ENCODE data around the gene LSS.
"Not testable (repeated sequence)": the region's sequence is repeated elsewhere in the genome, so short reads cannot be mapped to it uniquely, and the experiment has no call there.

LSS gene

DNA sequence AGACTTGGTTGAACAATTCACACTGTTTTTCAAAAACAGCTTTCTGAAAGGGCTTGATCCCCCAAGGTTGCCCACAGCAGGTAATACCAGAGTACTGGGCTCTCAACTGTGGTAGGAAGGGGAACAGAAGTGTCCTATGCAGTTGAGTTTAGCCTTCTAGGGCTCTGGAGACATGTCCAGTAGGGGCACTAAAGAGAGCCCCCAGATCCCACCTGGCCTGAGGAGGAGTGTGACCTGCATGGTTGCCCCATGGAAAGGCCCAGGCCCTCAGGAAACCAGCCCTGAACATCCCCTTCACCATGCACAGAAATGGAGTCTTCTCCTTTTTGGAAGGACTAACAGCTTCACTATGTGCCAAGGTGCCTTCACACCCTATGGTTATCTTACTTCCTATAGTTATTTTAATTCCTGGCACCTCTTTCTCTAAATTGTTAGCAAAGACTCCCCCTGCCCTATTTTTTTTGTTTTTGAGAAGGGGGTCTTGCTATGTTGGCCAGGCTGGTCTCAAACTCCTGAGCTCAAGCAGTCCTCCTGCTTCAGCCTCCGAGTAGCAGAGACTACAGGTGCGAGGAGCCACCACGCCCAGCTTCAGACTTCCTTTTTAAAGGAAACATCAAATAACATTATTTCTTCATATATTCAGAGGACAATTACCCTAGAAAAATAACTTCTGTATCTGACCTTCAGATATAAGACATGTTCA, 16.8 kb upstream of the LSS start:
- DNase-seq = no peak

DNA sequence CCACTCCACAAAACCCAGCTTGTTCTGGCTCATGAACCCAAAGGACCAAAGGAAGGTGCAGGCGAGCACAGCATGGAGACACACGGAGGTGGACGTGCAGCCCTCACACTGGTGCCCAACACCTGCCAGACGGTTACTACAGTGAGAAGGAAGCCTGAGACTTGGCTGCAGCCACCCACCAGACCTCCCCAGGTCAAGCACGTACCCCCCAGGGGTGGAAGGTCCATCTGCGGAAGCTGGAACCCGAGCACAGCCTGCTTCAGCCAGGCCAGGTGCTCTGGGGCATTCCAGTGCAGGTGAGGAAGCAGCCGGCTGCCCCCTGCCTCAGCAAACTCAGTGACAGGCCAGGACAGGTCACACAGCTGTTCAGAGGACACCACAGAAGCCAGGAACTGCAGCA, 16.0 kb upstream of the LSS start:
- DNase-seq = no peak

DNA sequence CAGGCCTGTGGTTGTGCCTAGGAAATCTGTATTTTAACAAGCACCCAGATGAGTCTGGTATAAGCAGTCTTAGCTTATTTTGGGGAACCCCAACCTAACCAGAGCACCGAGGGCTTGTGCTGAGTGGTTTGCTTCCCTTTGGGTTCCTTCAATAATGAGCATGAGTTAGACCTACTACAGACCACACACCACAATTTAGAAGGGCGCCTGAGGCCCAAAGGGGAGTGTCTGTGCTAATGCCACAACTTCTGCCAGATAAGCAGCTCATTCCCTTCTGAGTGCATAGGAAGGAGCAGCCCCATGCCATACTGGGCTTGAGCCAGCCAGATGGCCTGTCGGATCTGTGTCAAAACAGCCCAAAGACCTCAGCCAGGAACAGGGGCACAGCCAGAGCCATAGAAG, 15.4 kb upstream of the LSS start:
- DNase-seq = no peak

DNA sequence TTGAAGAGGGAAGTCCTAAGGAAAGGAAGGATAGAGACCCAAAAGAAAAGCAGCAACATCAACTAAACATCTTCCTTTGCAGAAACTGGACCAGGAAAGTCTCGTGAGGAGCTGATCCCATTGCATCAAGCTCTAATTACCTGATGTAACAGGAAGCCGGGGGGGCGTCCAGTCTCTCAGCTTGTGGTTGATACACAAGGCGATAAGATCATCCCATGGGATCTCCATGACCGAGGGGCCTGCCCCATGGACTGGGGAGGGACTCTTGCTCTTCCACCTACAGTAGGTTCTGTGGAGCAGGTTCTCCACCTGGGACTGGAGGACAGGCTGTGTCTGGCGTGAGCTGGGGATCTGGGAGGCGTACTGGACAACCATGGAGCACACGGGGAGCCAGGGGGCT, 14.8 kb upstream of the LSS start:
- DNase-seq = no peak

DNA sequence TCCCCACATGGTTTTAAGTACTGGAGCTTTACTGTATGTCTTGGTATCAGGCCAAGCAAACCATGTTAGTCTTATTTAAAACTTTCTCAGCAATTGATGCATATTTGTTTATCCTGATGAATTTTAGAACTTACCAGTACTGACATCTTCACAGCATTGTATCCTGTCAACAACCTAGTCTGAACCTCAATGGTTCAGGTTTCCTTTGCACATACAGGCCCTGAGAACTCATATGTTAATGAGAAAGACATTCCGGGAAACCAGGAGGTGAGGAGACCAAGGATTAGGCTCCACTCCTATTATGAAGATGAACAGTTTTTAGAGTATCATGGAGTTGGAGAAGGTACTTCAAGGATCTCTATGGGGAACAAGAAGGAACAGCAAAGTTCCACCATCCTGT, 13.0 kb upstream of the LSS start:
- DNase-seq = not testable (repeated sequence)

DNA sequence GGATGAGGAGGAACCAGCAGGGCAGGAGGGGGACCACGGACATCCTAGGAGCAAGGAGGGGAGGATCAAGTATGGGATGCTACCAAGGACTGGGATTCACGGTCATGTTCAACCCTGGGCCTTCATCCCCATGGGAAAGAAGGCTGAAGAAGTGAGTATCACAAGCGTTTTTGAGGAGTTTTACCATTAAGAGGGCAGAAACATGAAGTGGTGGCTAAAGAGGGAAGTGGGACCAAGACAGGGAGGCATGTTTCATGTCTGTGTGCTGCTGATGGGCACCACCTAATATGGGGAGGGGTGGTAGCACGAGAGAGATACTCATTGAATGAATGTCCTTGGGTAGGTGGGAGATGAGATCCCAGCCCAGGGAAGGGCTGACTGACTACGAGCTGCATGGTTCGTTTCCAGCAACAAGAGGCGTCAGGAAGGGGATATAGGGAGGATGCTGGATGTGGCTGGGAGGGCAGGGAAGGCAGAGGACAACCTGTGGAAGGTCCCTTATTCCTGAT, 11.3 kb upstream of the LSS start:
- DNase-seq = no peak

DNA sequence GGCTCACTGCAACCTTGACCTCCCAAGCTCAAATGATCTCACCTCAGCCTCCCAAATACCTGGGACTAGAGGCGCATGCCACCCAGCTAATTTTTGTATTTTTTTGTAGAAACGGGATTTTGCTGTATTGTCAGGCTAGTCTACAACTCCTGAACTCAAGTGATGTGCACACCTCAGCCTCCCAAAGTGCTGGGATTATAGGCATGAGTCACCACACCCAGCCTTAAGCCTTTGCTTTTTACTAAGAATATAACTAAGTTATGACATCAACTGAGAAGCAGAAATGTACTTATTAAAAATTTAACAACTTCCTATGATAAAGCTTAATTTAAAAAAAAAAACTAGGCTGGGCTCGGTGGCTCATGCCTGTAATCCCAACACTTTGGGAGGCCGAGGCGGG, 8.9 kb upstream of the LSS start:
- no peak for DNase-seq

DNA sequence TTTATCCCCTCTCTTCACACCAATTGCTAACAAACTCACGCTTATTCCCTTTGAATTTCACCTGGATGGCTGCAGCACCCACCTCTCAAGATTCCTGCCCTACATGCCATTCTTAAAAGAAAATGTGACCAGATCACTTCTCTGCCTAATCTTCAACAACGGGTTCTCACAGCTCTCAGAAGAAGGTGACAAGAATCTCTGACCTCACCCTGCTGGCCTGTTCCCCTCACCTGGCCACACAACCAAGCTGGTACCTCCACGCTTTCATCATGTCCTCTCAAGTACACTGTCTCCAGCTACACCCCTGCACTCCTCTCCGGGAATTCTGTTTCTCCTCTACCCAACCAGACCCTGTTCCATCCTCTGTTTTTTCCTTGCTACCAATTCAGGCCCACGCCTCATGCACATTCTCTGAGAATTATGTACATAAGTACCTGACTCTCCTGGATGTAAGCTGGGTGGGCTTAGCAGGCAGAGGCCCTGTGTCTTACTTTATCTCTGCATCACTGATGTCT, 5.9 kb upstream of the LSS start:
- DNase-seq = no peak

DNA sequence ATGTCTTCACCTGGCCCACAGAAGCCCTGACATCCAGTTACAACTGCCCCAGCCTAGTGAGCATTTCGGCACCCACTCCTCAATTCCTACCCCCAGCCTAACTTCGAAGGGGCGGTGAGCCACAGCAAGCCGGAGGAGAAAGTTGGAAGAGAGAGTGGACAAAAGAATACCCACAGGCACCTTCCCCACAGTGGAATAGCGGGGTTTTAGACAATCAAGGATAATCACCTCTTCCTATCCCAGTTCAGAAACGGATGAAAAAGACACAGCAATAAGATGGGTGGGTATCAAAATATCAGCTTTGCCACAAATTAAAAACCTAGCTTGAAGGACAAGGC, 1.3 kb upstream of the LSS start:
- DNase-seq = no peak

DNA sequence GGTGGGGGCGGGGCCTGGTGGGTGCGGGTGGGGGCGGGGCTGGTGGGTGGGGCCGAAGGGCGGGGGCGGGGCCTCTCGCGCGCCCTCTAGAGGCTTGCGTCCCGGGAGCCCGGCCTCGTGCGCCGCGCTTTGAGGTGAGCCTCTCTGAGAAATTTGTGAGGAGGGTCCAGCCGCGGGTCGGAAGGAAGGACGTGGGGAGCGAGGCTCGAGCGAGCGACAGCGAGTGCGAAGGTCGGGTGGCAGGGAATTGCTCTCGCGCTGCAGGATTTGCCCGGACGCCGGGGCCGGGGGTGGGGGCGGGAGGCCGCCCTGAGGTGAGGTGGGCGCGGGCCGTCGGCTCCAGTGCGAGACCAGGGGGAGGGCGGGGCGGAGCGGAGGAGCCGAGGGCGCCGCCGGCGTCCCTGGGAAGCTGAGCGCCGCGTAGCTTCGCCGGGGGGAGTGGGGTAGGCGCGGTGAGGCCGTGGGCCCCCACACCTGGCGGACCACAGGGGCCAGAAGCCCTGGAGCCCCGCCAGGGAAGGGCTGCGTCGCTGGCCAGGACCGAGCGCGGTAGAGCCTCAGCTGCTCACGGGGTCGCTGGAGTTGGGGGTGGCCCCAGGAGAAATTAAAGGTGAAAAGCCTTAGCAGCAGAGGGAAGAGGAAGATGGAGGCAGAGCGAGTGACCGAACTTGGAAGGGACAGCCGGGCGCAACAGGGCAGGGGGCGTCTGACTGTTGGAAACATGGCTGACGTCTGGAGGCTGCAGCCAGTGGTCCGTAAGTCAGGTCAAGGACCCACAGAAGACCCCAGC, 754 bp upstream of the LSS start:
- no peak for DNase-seq

DNA sequence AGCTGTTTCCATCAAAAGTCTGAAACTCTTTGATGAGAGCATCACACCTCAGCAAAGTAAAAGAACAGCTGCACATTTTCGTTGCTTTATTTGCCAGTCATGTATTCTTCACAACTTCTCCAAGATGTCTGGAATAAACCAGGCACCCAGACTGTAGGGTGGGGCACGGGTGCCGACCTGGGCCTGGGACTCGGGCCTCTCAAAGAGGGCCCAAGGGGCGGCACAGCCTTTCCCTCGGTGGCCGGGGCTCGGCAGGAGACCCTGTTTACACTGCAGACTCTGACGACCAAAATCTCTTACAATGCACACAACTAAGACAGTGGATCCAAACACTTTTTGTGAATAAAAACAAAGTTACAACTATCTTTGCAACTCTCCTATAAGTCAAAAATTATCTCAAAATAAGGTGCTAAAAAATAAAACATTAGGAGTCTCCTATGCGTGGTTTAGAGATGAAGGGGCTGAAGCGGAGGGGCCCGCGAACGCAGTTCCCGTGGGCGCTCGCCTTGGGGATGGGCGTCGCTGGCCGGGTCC, 696 bp downstream of the LSS start:
- no peak for DNase-seq

DNA sequence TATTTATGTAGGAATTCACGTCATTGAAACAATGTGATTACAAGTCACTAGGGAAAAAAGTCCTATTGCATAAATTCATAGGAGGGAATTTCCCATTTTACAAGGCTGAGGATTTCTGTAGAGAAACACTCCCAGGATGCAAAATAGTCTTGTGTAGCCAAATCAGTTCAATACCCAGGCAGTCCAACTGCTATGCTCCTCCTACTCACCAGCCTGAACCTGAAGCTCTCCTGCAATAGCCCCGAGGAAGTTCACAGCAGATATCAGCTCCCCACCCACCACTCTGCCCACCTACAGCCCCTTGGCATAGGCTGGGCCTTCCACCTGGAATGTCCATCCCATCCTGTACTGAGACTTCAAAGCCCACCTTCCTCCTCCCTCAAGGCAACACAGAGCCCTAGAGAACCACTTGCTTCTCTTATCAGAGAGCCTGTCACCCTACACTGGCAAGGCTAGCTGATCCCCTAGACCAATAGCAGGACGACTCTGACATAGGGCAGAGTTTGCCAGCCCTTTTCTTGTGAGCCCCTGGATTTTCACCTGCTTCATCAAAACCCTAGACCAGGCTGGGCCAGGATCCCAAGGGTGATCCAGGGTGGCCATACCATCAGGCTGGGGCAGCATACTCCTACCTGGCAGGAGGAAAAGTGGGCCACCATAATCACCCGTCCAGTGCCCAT, 1.5 kb downstream of the LSS start:
- DNase-seq = no peak

DNA sequence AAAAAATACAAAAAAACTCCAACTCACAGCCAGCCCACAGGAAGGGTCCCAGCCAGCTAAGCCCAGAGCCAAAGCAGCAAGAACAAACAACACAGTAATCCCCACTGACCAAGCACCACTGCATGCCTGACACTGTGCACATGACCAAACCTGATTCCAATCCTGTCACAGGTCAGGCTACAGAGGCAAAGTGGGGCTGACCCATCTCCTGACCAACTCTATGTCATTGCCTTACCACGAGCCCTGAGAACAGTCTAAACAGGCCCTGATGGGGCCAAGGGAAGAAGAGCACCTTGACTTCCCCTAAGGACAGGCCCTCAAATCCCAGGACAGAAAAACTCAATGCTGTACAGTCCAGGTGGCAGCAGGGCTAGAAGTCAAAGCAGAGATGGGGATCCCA, 2.4 kb downstream of the LSS start:
- no peak for DNase-seq

DNA sequence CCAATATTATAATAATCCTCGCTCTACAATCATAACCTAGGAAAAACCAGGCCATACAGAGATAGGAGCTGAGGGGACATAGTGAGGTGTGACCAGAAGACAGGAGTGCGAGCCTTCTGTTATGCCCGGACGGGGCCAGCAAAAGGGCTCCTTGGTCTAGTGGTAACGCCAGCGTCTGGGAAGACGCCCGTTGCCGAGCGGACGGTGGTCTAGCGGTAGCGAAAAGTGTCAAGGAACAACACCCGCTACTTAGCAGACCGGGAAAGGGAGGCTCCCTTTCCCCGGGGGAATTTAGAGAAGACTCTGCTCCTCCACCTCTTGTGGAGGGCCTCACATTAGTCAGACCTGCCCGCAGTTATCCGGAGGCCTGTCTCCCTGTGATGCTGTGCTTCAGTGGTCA, 4.9 kb downstream of the LSS start:
- not testable (repeated sequence) for DNase-seq

DNA sequence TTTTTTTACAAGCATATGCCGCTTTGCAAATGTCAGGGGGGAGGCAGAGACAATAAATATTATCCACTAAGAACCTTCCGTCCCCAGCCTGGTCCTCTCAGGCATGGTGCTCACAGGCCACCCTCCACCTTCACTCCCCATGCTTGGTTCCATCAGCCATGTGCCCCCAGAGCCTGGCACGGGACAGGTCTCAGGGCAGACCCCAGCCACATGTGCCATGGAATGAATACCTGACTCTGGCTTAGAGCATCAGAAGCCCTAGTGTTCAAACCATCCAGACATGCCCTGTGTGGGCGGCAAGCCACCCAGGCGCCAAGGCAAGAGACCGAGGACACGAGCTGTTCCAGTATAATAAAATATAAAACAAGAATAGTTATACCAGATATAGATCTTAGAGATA, 5.4 kb downstream of the LSS start:
- no peak for DNase-seq

DNA sequence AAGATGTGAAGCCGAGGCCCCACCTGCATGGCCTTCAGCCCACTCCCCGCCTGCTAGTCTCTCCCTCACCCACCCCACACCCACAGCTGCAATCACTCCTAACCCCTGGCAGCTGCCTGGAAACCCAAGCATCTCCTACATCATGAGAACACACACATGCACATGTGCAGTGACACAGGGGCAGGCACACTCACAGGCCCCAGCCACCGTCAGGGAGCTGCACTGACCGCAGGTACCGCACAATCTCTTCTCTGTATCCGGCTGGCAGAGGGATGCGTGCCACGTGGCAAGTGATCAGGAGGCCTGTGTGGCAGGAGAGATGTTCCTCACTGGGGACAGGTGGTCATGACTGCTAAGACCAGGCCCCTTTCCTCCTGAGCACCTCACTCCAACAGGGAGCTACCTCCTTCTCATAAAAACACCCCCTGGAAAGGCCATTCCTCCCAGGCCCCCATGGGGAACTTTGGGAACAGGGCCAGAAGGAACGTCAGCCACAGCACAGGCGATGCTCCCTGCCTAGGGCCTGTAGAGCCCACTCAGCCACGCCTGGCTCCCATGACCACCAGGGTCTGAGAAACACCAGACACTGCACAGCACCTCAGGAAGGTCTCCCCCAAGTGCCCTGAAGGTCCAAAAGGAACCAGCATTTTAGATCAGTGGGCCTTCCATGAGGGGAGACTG, 6.0 kb downstream of the LSS start:
- DNase-seq = no peak

DNA sequence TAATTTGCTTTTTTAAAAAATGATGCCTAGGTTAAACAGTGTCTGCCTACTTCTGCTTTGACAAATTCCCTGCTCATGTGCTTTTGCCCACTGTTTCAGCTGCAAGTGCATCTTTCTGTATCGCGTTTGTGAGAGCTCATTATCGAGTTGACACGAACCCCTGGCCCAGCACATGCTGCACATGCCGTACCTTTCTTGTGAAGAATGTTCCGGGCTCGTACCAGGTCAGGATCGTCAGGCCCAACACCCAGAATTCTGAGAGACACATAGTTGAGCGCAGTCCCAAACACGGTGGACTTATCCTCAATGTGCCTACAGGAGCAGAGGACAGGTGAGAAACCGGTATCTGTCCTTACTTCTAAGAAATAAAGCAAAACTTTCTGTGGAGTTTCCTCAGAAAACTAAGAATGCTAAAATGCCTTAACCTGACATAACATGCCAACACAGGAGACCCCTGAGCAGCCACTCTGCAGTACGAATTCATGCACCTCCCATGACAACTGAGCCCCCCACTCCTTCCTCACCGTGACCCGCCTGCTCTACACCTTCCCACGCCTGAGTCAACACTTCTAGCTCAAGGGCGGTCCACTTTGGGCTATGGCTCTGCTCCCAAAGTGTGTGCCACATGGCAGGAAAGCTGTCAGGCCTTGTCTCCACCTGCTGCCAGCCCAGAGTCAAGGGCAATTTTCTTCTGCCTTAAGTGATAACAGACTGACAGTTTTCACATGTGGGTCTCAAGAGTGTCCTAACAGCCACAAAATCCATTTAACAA, 6.7 kb downstream of the LSS start:
- DNase-seq = no peak

DNA sequence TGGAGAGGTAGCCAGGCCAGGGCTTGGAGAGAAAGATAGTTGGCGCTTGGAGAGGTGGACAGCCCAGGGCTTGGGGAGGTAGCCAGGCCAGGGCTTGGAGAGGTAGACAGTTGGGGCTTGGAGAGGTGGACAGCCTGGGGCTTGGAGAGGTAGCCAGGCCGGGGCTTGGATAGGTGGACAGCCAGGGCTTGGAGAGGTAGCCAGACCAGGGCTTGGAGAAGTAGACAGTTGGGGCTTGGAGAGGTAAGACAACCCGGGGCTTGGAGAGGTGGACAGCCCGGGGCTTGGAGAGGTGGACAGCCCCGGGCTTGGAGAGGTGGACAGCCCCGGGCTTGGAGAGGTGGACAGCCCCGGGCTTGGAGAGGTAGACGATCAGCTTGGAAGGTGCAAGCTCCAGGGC, 7.7 kb downstream of the LSS start:
- no peak for DNase-seq

DNA sequence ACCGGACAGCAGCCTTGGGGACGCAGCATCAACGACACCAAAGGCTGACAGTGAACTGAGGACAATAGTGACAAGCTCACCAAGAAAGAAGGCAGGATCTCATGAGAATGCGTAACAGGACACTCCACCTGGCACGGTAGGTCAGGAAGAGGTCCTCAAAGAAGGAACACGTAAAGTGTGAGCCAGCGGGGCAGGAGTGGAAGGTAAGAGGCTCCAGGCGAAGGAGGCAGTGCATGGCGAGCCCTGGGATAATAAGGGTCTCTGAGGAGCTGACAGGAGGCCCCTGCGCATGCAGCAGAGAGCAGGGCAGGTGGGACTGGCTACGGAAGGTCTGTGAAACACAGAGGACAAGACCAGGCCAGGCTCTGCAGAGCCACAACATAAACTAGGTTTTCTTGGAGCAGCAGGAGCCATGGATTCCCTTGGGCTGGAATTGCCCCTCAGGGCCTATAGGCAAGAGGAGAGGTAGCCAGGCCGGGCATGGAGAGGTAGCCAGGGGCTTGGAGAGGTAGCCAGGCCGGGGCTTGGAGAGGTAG, 8.2 kb downstream of the LSS start:
- DNase-seq = no peak

DNA sequence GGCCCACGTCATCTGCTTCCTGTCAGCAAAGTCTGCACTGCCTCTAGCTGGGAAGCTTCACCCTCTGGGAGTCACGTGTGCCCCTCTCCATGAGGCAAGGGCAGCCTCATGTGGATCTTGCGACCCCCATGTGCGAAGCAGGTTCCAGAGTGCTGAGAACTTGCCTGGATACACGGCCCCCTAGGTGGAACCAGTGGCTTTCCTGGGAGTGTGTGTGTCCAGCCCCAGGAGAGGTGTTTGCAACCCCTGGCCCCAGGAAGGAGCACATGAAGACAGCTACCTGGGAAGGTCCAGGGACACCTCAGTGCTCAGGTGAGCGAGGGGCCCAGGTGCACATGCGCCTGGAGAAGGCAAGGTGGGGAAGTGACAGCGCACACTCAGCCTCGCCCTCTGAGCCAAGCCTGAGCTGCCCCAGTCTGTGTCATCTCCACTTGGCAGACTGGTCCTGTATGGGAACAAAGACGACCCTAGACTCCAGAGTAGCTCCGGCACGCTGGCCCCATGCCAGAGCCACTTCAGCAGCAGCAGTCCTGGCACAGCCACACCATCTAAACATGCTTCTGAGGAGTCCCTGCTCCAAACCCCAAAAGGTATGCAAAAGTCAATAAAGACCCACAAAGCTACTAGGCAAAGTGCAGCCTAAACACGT, 8.9 kb downstream of the LSS start:
- no peak for DNase-seq

DNA sequence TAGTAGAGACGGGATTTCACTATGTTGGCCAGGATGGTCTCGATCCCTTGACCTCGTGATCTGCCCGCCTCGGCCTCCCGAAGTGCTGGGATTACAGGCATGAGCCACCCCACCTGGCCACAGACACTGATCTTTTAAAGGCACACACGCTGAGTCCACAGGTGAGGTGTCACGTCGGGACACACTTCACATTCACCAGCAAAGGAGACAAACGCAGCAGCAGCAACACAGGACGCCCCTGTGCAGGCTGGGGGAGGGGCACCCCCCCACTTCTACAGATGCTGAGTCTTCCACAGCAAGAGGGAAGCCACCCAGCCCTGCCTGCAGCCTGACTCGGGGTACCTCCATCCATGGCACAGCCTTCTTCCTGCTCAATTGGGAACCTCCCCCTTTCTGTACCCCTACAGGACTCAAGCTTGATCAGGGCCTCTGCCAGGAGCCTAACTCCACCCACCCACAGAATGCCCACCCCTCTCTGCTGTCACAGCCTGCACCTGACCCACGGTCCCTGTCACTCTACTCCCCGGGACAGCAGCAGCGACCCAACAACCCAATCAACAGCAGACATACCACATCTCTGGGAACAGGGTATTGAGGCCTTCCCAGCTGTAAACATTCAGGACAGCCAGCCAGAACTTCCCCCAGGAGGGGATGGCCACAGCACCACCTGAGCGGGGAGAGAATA, 9.5 kb downstream of the LSS start:
- DNase-seq = no peak
